PC-3 (cell line): ENCODE data around the gene RNF150. TPM values are rescaled to one million over a fixed set of nuclear protein-coding genes. Genes with fewer than 3 reads are reported as not detected.

ENCODE experiments used
- ATAC-seq: fragments of 200-7000 bp; cut with Tn5 transposase; 2 replicates; pipeline ENCODE4 v1.9.1; 2020; ENCODE audit warnings: mild to moderate bottlenecking, moderate library complexity
- BruUV-seq: library from RNA; stranded (reverse); fragments of 400-500 nt; replicated peaks from 2 replicates; lab custom pipeline; 2021; lab: Mats Ljungman, UMichigan
- CTCF ChIA-PET: fragments of 300-600 bp; sonication (Branson Sonifier 250); formaldehyde crosslinking; loops from one replicate; lab custom pipeline; 2022; ENCODE audit warnings: antibody characterized with exemption; lab: Charles Lee
- POLR2A ChIA-PET: fragments of 300-600 bp; sonication (Branson Sonifier 250); formaldehyde crosslinking; loops from one replicate; lab custom pipeline; 2022; ENCODE audit warnings: antibody characterized with exemption; ENCODE audit not compliant: unreplicated experiment; lab: Charles Lee
- DNase-seq: peaks from one replicate; pipeline ENCODE4 v3.0.0-alpha.2; 2015
- H2AFZ ChIP-seq: fragments of 300-600 bp; sonication (generic); 2 replicates; pipeline ENCODE4 v1.6.0; 2016; ENCODE audit warnings: antibody characterized with exemption, low read length
- H3F3A ChIP-seq: fragments of 300-600 bp; sonication (generic); one replicate; pipeline ENCODE4 v1.6.0; 2017; ENCODE audit warnings: antibody characterized with exemption, low read length, control low read depth, mild to moderate bottlenecking; ENCODE audit not compliant: unreplicated experiment
- H3K27ac ChIP-seq: fragments of 300-600 bp; sonication (generic); 2 replicates; pipeline ENCODE4 v1.5.1; 2016; ENCODE audit warnings: mild to moderate bottlenecking, low read length
- H3K27me3 ChIP-seq: fragments of 300-600 bp; sonication (generic); 2 replicates; pipeline ENCODE4 v1.6.1; 2016; ENCODE audit warnings: low read length, mixed read lengths
- H3K36me3 ChIP-seq: fragments of 300-600 bp; sonication (generic); 2 replicates; pipeline ENCODE4 v1.6.1; 2016; ENCODE audit warnings: low read depth, mixed run types, low read length, mixed read lengths
- H3K4me1 ChIP-seq: fragments of 300-600 bp; sonication (generic); 2 replicates; pipeline ENCODE4 v1.5.1; 2016; ENCODE audit warnings: low read length; ENCODE audit not compliant: insufficient read depth
- H3K4me2 ChIP-seq: fragments of 300-600 bp; sonication (generic); 2 replicates; pipeline ENCODE4 v1.6.0; 2016; ENCODE audit warnings: low read length
- H3K4me3 ChIP-seq: fragments of 300-600 bp; sonication (generic); 2 replicates; pipeline ENCODE4 v1.5.1; 2016; ENCODE audit warnings: mild to moderate bottlenecking, low read length, mixed read lengths
- H3K79me2 ChIP-seq: fragments of 300-600 bp; sonication (generic); 2 replicates; pipeline ENCODE4 v1.6.1; 2017; ENCODE audit warnings: low read length, mixed read lengths
- H3K9ac ChIP-seq: fragments of 300-600 bp; sonication (generic); 2 replicates; pipeline ENCODE4 v1.6.0; 2016; ENCODE audit warnings: mild to moderate bottlenecking, low read length
- H3K9me2 ChIP-seq: fragments of 300-600 bp; sonication (generic); replicated peaks from 2 replicates; pipeline ENCODE4 v1.6.1; 2016; ENCODE audit warnings: mixed run types, low read length, mixed read lengths
- H3K9me3 ChIP-seq: fragments of 300-600 bp; sonication (generic); 2 replicates; pipeline ENCODE4 v1.6.1; 2016; ENCODE audit warnings: low read length, mixed read lengths
- H4K20me1 ChIP-seq: fragments of 300-600 bp; sonication (generic); 2 replicates; pipeline ENCODE4 v1.6.1; 2016; ENCODE audit warnings: low read length, mixed read lengths
- EZH2 ChIP-seq: fragments of 300-600 bp; sonication (generic); IDR thresholded peaks from one replicate; pipeline ENCODE4 v1.6.1; 2017; ENCODE audit warnings: antibody characterized with exemption, mild to moderate bottlenecking, low read length; ENCODE audit not compliant: unreplicated experiment
- EZH2phosphoT487 ChIP-seq: fragments of 300-600 bp; sonication (generic); IDR thresholded peaks from 2 replicates; pipeline ENCODE4 v1.6.1; 2018; ENCODE audit warnings: mild to moderate bottlenecking, antibody characterized with exemption, low read length, borderline replicate concordance
- intact Hi-C: fragments of 100-400 bp; cut with micrococcal nuclease; formaldehyde crosslinking; loops from 2 replicates; pipeline ENCODE4 v1.9.0; 2023
- total RNA-seq: library from RNA; depleted of rRNA; stranded (reverse); fragments of >200 nt; gene quantifications from 2 replicates; pipeline ENCODE4 v1.2.3, GENCODE V29; 2014
- TF ChIP-seq, protein P1 (sequence below): fragments of 300-600 bp; sonication (generic); conservative IDR thresholded peaks from 2 replicates; pipeline ENCODE4 v1.5.1; 2017; ENCODE audit warnings: antibody characterized with exemption, low read depth, mild to moderate bottlenecking, low read length

RNF150 gene
- total RNA-seq, 1 experiment from 2014 or later = 0.55 TPM

DNA sequence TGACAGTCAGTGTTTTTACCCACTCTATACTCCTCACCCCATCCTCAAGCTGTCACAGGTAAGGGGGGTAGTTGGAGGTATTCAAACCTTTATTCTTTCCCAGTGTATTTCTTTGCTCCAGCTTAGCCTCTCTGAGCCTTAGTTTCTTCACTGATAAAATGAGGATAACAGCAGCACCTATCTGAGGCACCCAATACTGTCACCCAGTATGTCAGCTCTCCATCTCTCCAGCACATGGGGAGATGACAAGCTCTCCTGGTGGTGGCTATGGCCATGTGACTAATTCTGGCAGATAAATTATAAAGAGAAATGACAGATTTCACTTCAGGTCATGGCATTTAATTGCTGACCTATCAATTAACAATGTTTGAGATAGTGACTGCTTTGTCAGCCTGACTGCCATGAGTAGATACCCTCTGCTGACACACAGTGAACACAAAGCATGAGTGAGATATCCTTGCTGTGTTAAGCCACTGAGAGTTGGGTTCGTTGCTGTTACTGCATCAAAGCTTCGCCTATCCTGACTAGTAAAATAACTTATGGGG, 200.7 kb downstream of the RNF150 start:
- ATAC-seq (no peak), DNase-seq (no peak)
- Histone ChIP-seq H3K4me3 (no peak overlapping the region), H3K79me2 (no peaks in the 10 kb centered on the region), H3K27ac (no peak overlapping the region), H3F3A (no peaks in the 10 kb centered on the region), H3K9me2 (no peaks in the 10 kb centered on the region), H4K20me1 (no peaks in the 10 kb centered on the region), H3K36me3 (no peaks in the 10 kb centered on the region), H3K27me3 (0 out of 2 replicates have a peak, but pooled peaks cover 6% of the 10 kb centered on the region), H3K9ac (no peak overlapping the region), H3K4me1 (peaks cover 4% of the 10 kb centered on the region; the same call in 1 of the 2 replicates), H3K9me3 (no peaks in the 10 kb centered on the region), H3K4me2 (no peak overlapping the region), H2AFZ (no peak overlapping the region)
- TF ChIP-seq EZH2 (no peak), EZH2phosphoT487 (no peak)
- TF ChIP-seq, protein P1, sequence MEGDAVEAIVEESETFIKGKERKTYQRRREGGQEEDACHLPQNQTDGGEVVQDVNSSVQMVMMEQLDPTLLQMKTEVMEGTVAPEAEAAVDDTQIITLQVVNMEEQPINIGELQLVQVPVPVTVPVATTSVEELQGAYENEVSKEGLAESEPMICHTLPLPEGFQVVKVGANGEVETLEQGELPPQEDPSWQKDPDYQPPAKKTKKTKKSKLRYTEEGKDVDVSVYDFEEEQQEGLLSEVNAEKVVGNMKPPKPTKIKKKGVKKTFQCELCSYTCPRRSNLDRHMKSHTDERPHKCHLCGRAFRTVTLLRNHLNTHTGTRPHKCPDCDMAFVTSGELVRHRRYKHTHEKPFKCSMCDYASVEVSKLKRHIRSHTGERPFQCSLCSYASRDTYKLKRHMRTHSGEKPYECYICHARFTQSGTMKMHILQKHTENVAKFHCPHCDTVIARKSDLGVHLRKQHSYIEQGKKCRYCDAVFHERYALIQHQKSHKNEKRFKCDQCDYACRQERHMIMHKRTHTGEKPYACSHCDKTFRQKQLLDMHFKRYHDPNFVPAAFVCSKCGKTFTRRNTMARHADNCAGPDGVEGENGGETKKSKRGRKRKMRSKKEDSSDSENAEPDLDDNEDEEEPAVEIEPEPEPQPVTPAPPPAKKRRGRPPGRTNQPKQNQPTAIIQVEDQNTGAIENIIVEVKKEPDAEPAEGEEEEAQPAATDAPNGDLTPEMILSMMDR = no peak
- BruUV-seq = no TSS peak
- ChIA-PET CTCF (no interaction called here), POLR2A (no interaction called here)
- intact Hi-C loops = no loop called here

DNA sequence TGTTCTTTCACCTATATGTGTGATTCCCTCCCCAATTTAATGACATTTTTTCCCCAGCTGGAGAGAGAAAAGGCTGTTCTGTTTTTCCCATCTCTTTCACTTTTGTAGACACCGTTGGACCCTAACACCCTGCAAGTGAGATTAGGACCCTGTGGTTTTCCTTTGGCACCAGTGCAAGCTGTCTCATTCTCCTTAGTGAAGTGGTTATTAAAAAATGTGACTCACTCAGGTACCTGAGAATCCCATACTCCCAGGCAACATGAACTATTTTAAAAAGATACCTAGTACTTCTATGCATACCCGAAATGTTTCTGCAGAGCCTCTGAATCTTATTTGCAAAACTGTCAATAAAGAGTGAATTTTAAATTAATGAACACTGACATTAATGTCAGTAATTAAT, 201.4 kb downstream of the RNF150 start:
- no TSS peak for BruUV-seq
- H3K9me2 ChIP-seq = no peaks in the 10 kb centered on the region
- H3K79me2 ChIP-seq = no peaks in the 10 kb centered on the region
- ChIA-PET POLR2A (no interaction called here), CTCF (no interaction called here)
- TF ChIP-seq EZH2phosphoT487 = no peak
- no peak for TF ChIP-seq EZH2
- TF ChIP-seq, protein P1 = no peak
- DNase-seq (peak; percentile 16), ATAC-seq (peak; percentile 53)
- no peaks in the 10 kb centered on the region for H3F3A ChIP-seq
- peaks cover 4% of the 10 kb centered on the region; the same call in 1 of the 2 replicates for H3K4me1 ChIP-seq
- no peaks in the 10 kb centered on the region for H3K36me3 ChIP-seq
- H2AFZ ChIP-seq = no peak overlapping the region
- no peaks in the 10 kb centered on the region for H4K20me1 ChIP-seq
- 0 out of 2 replicates have a peak, but pooled peaks cover 10% of the 10 kb centered on the region for H3K27me3 ChIP-seq
- intact Hi-C loops = no loop called here
- no peak overlapping the region for H3K27ac ChIP-seq
- peak overlapping the region; percentile 20; the same call in 1 of the 2 replicates for H3K4me2 ChIP-seq
- H3K4me3 ChIP-seq = no peak overlapping the region
- no peak overlapping the region for H3K9ac ChIP-seq
- no peaks in the 10 kb centered on the region for H3K9me3 ChIP-seq

DNA sequence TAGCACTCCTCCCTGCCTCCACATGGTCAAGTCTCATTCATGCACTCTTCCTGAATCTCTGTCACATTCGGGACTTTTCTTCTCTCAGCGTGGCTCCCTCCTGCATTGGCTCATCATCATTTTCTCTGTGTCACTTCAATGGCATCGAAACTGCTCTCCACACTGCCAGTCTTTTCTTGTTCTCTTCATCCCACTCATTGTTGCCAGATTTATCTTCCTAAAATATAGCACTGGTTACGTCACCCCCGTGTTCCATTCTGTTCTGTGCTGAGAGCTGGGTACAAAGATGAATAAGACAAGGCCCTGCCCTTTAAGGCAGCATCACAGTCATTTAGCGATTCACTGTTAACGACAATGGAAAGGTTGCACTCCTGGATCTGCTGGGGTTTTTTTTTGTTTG, 202.7 kb downstream of the RNF150 start:
- no TSS peak for BruUV-seq
- no peak overlapping the region for H3K27ac ChIP-seq

More for the DNA sequence above, 202.7 kb downstream of the RNF150 start:
- Histone ChIP-seq H3K9me2 (no peaks in the 10 kb centered on the region), H3K4me2 (no peak overlapping the region), H3K36me3 (no peaks in the 10 kb centered on the region), H2AFZ (no peak overlapping the region), H4K20me1 (no peaks in the 10 kb centered on the region), H3K9ac (no peak overlapping the region), H3K27me3 (0 out of 2 replicates have a peak, but pooled peaks cover 12% of the 10 kb centered on the region), H3K4me1 (peaks cover 4% of the 10 kb centered on the region; the same call in 1 of the 2 replicates), H3F3A (no peaks in the 10 kb centered on the region), H3K9me3 (no peaks in the 10 kb centered on the region), H3K79me2 (no peaks in the 10 kb centered on the region), H3K4me3 (no peak overlapping the region)
- no peak for TF ChIP-seq EZH2
- TF ChIP-seq, protein P1 = no peak
- TF ChIP-seq EZH2phosphoT487 = no peak
- DNase-seq (no peak), ATAC-seq (no peak)
- CTCF ChIA-PET = no interaction called here
- POLR2A ChIA-PET = no interaction called here
- intact Hi-C loops = no loop called here
